Trophoblast cell (in vitro differentiated cells and primary cell): ENCODE data around the gene ENDOU.
A peak's percentile ranks its signal among the peaks of the same experiment; 100 is the strongest.

Source experiments
- DNase-seq, 2 donors: peaks; one replicate each; pipeline ENCODE4 v3.0.0-alpha.2; 2016
- H2AFZ ChIP-seq: 2 replicates; pipeline ENCODE4 v1.6.1; 2013; ENCODE audit warnings: low read length, moderate library complexity, mild to moderate bottlenecking; ENCODE audit not compliant: insufficient read depth, poor library complexity
- H2AK5ac ChIP-seq: 2 replicates; pipeline ENCODE4 v1.6.1; 2013; ENCODE audit warnings: mild to moderate bottlenecking, low read length
- H2BK120ac ChIP-seq: 2 replicates; pipeline ENCODE4 v1.6.1; 2013; ENCODE audit warnings: low read length, mild to moderate bottlenecking, moderate library complexity; ENCODE audit not compliant: insufficient read depth, poor library complexity
- H2BK12ac ChIP-seq: 2 replicates; pipeline ENCODE4 v1.6.1; 2013; ENCODE audit warnings: mild to moderate bottlenecking, low read length, moderate library complexity
- H2BK5ac ChIP-seq: 2 replicates; pipeline ENCODE4 v1.6.1; 2013; ENCODE audit warnings: low read length, low read depth, moderate library complexity, mild to moderate bottlenecking; ENCODE audit not compliant: poor library complexity
- H3K14ac ChIP-seq: 2 replicates; pipeline ENCODE4 v1.6.1; 2013; ENCODE audit warnings: mild to moderate bottlenecking, low read length
- H3K18ac ChIP-seq: 2 replicates; pipeline ENCODE4 v1.6.1; 2013; ENCODE audit warnings: mild to moderate bottlenecking, low read length
- H3K23ac ChIP-seq: 2 replicates; pipeline ENCODE4 v1.6.1; 2013; ENCODE audit warnings: low read length
- H3K27ac ChIP-seq: 2 replicates; pipeline ENCODE4 v1.5.1; 2013; ENCODE audit warnings: low read depth, mild to moderate bottlenecking, inconsistent platforms, low read length, moderate library complexity
- H3K27me3 ChIP-seq: 2 replicates; pipeline ENCODE4 v1.6.1; 2013; ENCODE audit warnings: inconsistent platforms, mild to moderate bottlenecking, low read length, moderate library complexity; ENCODE audit not compliant: insufficient read depth
- H3K36me3 ChIP-seq, 2 experiments: 1 replicate in 1 of 2; 2 replicates in 1 of 2; pipeline ENCODE4 v1.6.1; 2013; ENCODE audit warnings: low read length in 2 of 2, mild to moderate bottlenecking in 2 of 2, moderate library complexity in 1 of 2; ENCODE audit not compliant: insufficient read depth in 2 of 2, control insufficient read depth in 1 of 2
- H3K4ac ChIP-seq: 2 replicates; pipeline ENCODE4 v1.6.1; 2013; ENCODE audit warnings: low read depth, mild to moderate bottlenecking, low read length, moderate library complexity
- H3K4me1 ChIP-seq, 2 experiments: 1 replicate in 1 of 2; 2 replicates in 1 of 2; pipeline ENCODE4 v1.6.1; 2013; ENCODE audit warnings: low read length in 2 of 2, mild to moderate bottlenecking in 2 of 2, moderate library complexity in 1 of 2; ENCODE audit not compliant: insufficient read depth in 2 of 2, control insufficient read depth in 1 of 2
- H3K4me2 ChIP-seq: 2 replicates; pipeline ENCODE4 v1.6.1; 2013; ENCODE audit warnings: inconsistent platforms, mild to moderate bottlenecking, low read length, moderate library complexity
- H3K4me3 ChIP-seq: 2 replicates; pipeline ENCODE4 v1.5.1; 2013; ENCODE audit warnings: mild to moderate bottlenecking, low read depth, low read length, inconsistent platforms
- H3K79me1 ChIP-seq: one replicate; pipeline ENCODE4 v1.6.1; 2013; ENCODE audit warnings: low read length
- H3K79me2 ChIP-seq: 2 replicates; pipeline ENCODE4 v1.6.1; 2013; ENCODE audit warnings: low read length, mild to moderate bottlenecking; ENCODE audit not compliant: control insufficient read depth, insufficient read depth, poor library complexity
- H3K9ac ChIP-seq: 2 replicates; pipeline ENCODE4 v1.6.1; 2013; ENCODE audit warnings: mild to moderate bottlenecking, low read length
- H3K9me3 ChIP-seq: 2 replicates; pipeline ENCODE4 v1.6.1; 2013; ENCODE audit warnings: low read depth, mild to moderate bottlenecking, control low read depth, inconsistent platforms, low read length; ENCODE audit not compliant: insufficient read depth
- H4K12ac ChIP-seq: 2 replicates; pipeline ENCODE4 v1.6.1; 2013; ENCODE audit warnings: low read depth, mild to moderate bottlenecking, low read length, moderate library complexity
- H4K8ac ChIP-seq: 2 replicates; pipeline ENCODE4 v1.6.1; 2013; ENCODE audit warnings: low read depth, mild to moderate bottlenecking, low read length, moderate library complexity
- H4K91ac ChIP-seq: one replicate; pipeline ENCODE4 v1.6.1; 2013; ENCODE audit warnings: low read depth, mild to moderate bottlenecking, low read length, moderate library complexity
- WGBS: extraction: QIAGEN DNeasy Blood & Tissue Kit; methylation state at CpG from one replicate; pipeline ENCODE4 v1.1.7; 2013; ENCODE audit warnings: missing lambda C conversion rate; ENCODE audit not compliant: insufficient read length, insufficient coverage; ENCODE audit errors: extremely low coverage; 5-methylcytosine and 5-hydroxymethylcytosine counted together

The ENDOU gene

GRCh38 chr12:47732504-47732903, 7.2 kb upstream of the ENDOU start:
- Histone ChIP-seq H3K79me1 (no peaks in the 10 kb centered on the region), H2BK5ac (no peak overlapping the region), H3K14ac (no peak overlapping the region), H4K12ac (no peak overlapping the region), H3K79me2 (no peaks in the 10 kb centered on the region), H3K4me3 (no peak overlapping the region), H2BK12ac (no peak overlapping the region), H3K18ac (no peak overlapping the region), H3K27me3 (no peaks in the 10 kb centered on the region), H3K9ac (no peak overlapping the region), H3K4ac (no peak overlapping the region), H3K4me2 (no peak overlapping the region), H4K91ac (no peak overlapping the region), H2AK5ac (no peak overlapping the region), H2AFZ (no peak overlapping the region), H3K9me3 (no peaks in the 10 kb centered on the region), H3K27ac (no peak overlapping the region), H2BK120ac (no peak overlapping the region), H4K8ac (no peak overlapping the region), H3K36me3 (no peaks in the 10 kb centered on the region), H3K23ac (no peak overlapping the region), H3K4me1 (peaks cover 0 to 9% of the 10 kb centered on the region in 2 experiments)
- DNase-seq = no peak
- no CpG with 5 or more reads among the region's 2 CpGs for WGBS

GRCh38 chr12:47731723-47732122, 6.4 kb upstream of the ENDOU start:
- no peak overlapping the region for H4K91ac ChIP-seq
- no CpG with 5 or more reads among the region's 5 CpGs for WGBS

GRCh38 chr12:47730341-47730744, 5.1 kb upstream of the ENDOU start:
- no peak overlapping the region for H4K91ac ChIP-seq
- H2BK120ac ChIP-seq = no peak overlapping the region
- H4K8ac ChIP-seq = no peak overlapping the region
- H3K4me2 ChIP-seq = no peak overlapping the region
- WGBS = no CpG with 5 or more reads among the region's 8 CpGs
- no peak overlapping the region for H3K14ac ChIP-seq
- H2AK5ac ChIP-seq = no peak overlapping the region
- H3K18ac ChIP-seq = no peak overlapping the region
- H2BK5ac ChIP-seq = no peak overlapping the region
- no peak overlapping the region for H3K27ac ChIP-seq
- no peak overlapping the region for H3K4ac ChIP-seq
- H3K36me3 ChIP-seq = no peaks in the 10 kb centered on the region
- no peak overlapping the region for H3K4me3 ChIP-seq
- peak; percentile 46 to 70 for DNase-seq
- no peak overlapping the region for H2BK12ac ChIP-seq
- H4K12ac ChIP-seq = no peak overlapping the region
- peaks cover 0 to 9% of the 10 kb centered on the region in 2 experiments for H3K4me1 ChIP-seq
- H3K79me1 ChIP-seq = no peaks in the 10 kb centered on the region
- no peak overlapping the region for H3K23ac ChIP-seq
- H3K9me3 ChIP-seq = no peaks in the 10 kb centered on the region
- H3K27me3 ChIP-seq = no peaks in the 10 kb centered on the region
- no peaks in the 10 kb centered on the region for H3K79me2 ChIP-seq
- H3K9ac ChIP-seq = no peak overlapping the region
- H2AFZ ChIP-seq = no peak overlapping the region

More at GRCh38 chr12:47731723-47732122, 6.4 kb upstream of the ENDOU start:
- H3K23ac ChIP-seq = no peak overlapping the region
- no peaks in the 10 kb centered on the region for H3K27me3 ChIP-seq
- H4K8ac ChIP-seq = no peak overlapping the region
- H2AFZ ChIP-seq = no peak overlapping the region
- H2BK5ac ChIP-seq = no peak overlapping the region
- no peaks in the 10 kb centered on the region for H3K9me3 ChIP-seq
- peaks cover 0 to 9% of the 10 kb centered on the region in 2 experiments for H3K4me1 ChIP-seq
- no peak overlapping the region for H3K4me2 ChIP-seq
- H3K79me1 ChIP-seq = no peaks in the 10 kb centered on the region
- no peak overlapping the region for H3K9ac ChIP-seq
- no peaks in the 10 kb centered on the region for H3K79me2 ChIP-seq
- no peak overlapping the region for H4K12ac ChIP-seq
- H2BK12ac ChIP-seq = no peak overlapping the region
- H3K4ac ChIP-seq = no peak overlapping the region
- no peak overlapping the region for H3K4me3 ChIP-seq
- H3K18ac ChIP-seq = no peak overlapping the region
- H3K36me3 ChIP-seq = no peaks in the 10 kb centered on the region
- H3K14ac ChIP-seq = no peak overlapping the region
- H3K27ac ChIP-seq = no peak overlapping the region
- H2AK5ac ChIP-seq = no peak overlapping the region
- no peak for DNase-seq
- H2BK120ac ChIP-seq = no peak overlapping the region

- Histone ChIP-seq H2BK120ac (no peak overlapping the region), H3K18ac (no peak overlapping the region), H3K9ac (no peak overlapping the region), H3K4me3 (no peak overlapping the region), H3K9me3 (no peaks in the 10 kb centered on the region), H2BK12ac (no peak overlapping the region), H3K27me3 (no peaks in the 10 kb centered on the region), H3K14ac (no peak overlapping the region), H3K4me1 (peaks cover 0 to 8% of the 10 kb centered on the region in 2 experiments), H3K23ac (no peak overlapping the region), H2AK5ac (no peak overlapping the region), H2AFZ (no peak overlapping the region), H3K79me2 (no peaks in the 10 kb centered on the region), H3K4ac (no peak overlapping the region), H3K4me2 (no peak overlapping the region), H4K12ac (no peak overlapping the region), H3K27ac (no peak overlapping the region), H4K8ac (no peak overlapping the region), H3K79me1 (no peaks in the 10 kb centered on the region), H2BK5ac (no peak overlapping the region), H4K91ac (no peak overlapping the region), H3K36me3 (no peaks in the 10 kb centered on the region)
- peak; percentile 94 to 95 for DNase-seq
- no CpG with 5 or more reads among the region's 3 CpGs for WGBS
Measured at GRCh38 chr12:47729233-47729632, 3.9 kb upstream of the ENDOU start.
